GM19193 (cell line): ENCODE data around the gene MTTP.

Experiments
- POLR2A ChIP-seq: IDR thresholded peaks from 4 replicates; pipeline ENCODE4 v1.6.1; 2011; ENCODE audit not compliant: insufficient read depth, insufficient read length; ENCODE audit errors: extremely low read depth

The MTTP gene

GRCh38 chr4:99622341-99622740 is 47.7 kb downstream of the MTTP start:
- no peak for TF ChIP-seq POLR2A

DNA sequence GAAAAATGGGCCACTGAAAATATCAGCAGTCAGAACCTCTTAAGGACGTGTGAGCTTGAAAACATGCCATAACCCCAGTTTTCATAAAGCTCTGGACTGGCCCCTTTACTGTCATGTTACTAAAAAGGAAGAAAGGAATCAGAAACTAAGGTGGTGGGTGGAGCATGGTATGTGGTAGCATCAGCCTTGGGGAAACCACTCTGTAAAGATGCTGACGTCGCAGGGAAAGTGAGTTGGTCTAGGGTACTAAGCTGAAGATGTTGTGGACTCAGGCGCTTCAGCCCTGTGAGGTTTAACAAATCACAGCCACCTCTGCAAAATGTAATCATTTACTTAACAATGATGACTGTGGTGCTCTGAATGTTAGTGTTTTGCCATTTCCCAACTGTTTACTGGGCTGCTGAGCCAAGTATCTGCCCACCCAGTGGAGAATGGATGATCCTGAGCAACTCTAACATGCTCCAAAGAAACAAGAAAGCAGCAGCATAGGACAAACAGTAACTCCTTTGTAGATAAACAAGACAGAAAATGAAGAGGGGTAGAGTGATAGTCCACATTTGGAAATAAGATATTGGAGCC is 49.6 kb downstream of the MTTP start:
- TF ChIP-seq POLR2A, result no peak

DNA sequence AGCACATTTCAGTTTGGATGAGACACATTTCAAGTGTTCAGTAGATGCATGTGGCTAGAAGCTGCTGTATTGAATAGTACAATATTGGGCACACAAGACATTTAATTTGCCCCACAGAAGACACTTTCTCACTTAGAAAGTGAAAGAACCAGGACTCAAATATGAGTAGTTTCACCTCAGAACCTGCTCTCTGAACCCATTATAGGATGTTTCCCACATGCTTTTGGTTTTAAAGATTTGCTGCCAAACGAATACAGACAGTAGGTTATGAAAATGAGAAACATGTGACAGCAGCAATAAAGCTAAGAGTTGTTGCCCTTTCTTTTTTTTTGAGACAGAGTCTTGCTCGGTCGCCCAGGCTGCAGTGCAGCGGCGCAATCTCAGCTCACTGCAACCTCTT is 50.7 kb downstream of the MTTP start:
- no peak for TF ChIP-seq POLR2A

GRCh38 chr4:99628040-99628439 is 53.4 kb downstream of the MTTP start:
- no peak for TF ChIP-seq POLR2A

DNA sequence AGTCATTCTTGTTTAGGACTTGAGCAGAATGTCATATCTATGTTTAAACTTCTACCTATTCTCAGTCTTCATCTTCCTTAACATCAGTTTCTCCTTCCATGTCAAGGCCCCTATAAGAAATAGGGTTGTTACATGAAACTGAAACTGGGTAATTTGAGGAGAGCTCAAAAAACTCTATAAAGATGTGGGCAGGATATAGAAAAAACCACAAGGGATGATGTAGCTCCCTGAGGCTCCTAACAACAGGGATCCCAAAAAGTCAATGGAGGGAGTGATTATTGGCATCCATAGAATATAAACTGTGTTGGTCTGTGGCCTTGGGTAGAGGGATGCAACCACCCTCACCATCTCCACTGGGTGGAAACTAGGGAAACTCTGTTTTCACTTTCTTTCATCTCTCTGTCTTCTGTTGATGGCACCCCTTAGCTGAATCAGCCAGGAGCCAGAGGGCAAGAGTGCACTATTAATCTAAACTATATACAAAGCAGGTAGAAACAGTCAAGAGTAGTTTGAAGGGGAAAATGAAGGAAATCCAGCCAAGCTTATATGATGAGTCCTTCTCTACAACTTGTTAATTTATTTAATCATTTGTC is 55.4 kb downstream of the MTTP start:
- no peak for TF ChIP-seq POLR2A

DNA sequence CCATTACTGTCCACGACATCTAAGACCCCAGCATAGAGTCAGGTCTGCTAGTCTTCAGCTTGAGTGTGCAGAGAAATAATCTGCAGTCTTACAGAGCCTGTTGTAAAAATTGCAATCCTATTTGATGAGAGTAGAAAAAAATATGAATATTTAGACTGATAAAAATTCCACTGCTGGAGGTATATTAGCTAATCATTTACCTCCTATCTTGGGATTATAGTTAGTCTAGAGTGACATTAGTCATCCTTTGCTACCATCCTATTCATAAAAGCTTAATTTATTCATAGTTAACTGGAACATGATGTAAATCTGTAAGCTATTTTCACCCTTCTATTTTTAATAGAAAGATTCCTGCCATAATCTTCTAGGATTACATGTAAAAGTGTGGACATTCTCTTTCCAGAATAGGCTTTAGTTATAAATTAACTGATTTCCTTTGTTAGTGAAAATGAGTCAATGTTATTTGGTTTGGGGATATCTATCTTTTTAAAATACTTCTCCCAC is 56.3 kb downstream of the MTTP start:
- no peak for TF ChIP-seq POLR2A

DNA sequence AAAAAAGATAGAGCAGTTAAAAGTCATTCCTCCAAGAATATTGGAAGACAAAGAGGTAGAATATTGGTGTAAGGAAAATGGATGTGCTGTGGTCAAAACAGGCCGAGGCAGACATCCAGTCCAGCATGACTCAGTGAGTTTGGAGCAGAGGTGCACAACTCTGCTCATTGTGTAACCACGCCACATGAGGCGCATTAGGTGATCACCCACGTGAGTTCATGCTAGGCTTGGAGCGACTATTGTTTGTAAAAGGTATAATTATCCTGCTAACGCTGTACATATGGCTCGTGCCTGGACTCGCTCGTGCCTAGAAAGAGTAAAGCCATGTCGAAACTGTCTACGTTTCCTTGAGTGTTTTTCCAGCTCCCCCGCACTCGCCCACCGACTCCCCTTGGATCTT is 59.1 kb downstream of the MTTP start:
- no peak for TF ChIP-seq POLR2A

DNA sequence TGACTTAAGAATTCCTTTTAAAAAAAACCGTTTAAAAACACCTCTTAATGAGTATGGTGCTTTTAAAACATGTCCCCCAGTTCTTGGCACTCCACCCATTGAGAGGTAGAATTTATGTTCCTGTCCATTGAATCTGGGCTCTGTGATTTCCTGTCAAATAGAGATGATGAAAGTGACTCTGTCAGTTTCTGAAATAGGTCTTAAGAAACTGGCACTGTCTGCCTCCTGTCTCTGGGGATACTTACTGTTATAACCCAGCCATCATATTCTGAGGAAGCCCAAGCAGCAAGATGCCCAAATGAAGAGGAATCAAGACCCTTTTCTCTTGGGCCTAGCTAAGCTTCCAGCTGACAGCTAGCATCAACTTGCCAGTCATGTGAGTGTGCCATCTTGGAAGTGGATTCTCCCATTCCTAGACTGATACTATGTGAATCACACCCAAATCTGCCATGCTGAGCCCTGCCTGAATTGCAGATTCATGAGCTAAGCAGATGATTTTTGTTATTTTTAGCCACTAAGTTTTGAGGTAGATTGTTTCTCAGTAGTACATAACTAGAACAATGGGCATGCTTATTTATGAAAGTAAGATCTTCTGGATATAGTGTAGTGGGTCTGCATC is 60.2 kb downstream of the MTTP start:
- no peak for TF ChIP-seq POLR2A

DNA sequence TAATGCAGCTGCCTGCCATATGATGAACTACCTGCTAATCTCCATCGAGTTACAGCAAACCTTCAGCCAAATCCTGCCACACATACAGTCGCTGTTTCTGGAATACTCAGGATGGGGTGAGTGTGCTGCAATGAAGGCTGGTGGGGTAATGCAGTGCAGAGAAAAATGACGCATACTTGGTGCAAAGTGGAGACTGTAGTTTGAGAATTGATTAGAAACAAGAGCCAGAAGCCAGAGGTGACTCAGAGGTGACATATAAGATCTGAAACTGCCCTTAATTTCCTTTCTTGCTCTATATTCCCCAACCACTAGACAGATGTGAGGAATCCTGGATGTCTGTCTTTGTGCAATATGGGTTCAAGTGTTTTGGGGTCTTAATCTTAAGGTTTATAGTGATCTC is 61.0 kb downstream of the MTTP start:
- TF ChIP-seq POLR2A, result no peak

DNA sequence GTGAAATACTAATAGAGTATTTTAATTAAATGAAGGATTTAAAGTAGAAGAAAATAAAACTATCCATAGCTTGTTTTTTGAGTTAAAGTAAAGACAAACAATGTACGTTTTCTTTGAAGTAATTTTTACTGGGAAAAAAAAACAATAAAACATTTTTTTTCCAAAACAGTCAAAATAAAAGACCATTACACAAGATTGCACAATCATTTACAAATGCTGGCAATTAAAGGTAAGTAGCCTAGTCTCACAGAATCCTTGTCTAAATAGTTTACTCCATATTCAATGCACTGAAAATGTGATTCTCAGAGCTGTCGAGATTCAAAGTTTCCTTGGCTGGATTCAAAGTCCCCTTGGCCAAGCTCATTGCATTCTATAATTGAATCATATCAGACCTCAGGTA is 61.8 kb downstream of the MTTP start:
- TF ChIP-seq POLR2A, result no peak

DNA sequence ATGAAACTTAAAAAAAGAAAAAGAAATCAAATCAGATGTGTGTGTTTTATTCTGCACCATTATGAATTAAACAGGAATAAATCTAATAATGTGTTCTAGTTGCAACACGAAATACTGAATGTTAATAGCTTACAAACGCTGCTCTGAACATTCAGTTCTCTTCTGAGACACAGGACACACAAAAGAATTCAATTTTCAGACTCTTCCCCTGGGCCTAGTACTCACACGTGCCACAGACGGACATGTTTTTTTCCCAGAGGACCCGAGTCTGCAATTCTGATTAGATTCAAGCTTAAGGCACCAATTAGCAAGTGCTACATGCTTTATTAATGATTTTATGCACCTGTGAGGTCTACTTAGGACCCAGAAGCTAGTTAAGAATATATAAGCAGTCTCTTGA is 62.5 kb downstream of the MTTP start:
- TF ChIP-seq POLR2A, result no peak

GRCh38 chr4:99640676-99641075 is 66.1 kb downstream of the MTTP start:
- no peak for TF ChIP-seq POLR2A

GRCh38 chr4:99642725-99643489 is 68.3 kb downstream of the MTTP start:
- TF ChIP-seq POLR2A, result no peak

GRCh38 chr4:99644453-99644852 is 69.8 kb downstream of the MTTP start:
- no peak for TF ChIP-seq POLR2A

GRCh38 chr4:99645036-99645435 is 70.4 kb downstream of the MTTP start:
- no peak for TF ChIP-seq POLR2A
